SU-DHL-6 (cell line): Measurements from ENCODE around the gene OR10A2.

Source experiments
- H2AFZ ChIP-seq: fragments of 200-600 bp; sonication (generic); 2 replicates; pipeline ENCODE4 v1.6.1; 2014; ENCODE audit warnings: low read depth, mild to moderate bottlenecking, moderate library complexity, mixed read lengths, antibody characterized with exemption, low read length; ENCODE audit not compliant: severe bottlenecking
- H3F3A ChIP-seq: fragments of 200-600 bp; shearing (Covaris generic); 2 replicates; pipeline ENCODE4 v1.6.0; 2016; ENCODE audit warnings: antibody characterized with exemption, mild to moderate bottlenecking; ENCODE audit not compliant: insufficient read depth
- H3K27ac ChIP-seq: fragments of 200-600 bp; sonication (generic); 2 replicates; pipeline ENCODE4 v1.5.1; 2016; ENCODE audit warnings: low read depth, mild to moderate bottlenecking, low read length, moderate library complexity, mixed read lengths
- H3K27me3 ChIP-seq: fragments of 200-600 bp; sonication (generic), shearing (Covaris generic); 2 replicates; pipeline ENCODE4 v1.6.0; 2014; ENCODE audit warnings: mild to moderate bottlenecking, low read length
- H3K36me3 ChIP-seq: fragments of 200-600 bp; sonication (generic); 2 replicates; pipeline ENCODE4 v1.6.1; 2014; ENCODE audit warnings: mild to moderate bottlenecking, low read length, mixed read lengths
- H3K4me2 ChIP-seq: fragments of 300-600, 200-600 bp; shearing (Covaris generic), sonication (generic); 2 replicates; pipeline ENCODE4 v1.6.0; 2014; ENCODE audit warnings: low read length, low read depth, mild to moderate bottlenecking; ENCODE audit not compliant: poor library complexity, severe bottlenecking
- H3K4me3 ChIP-seq: fragments of 200-600 bp; sonication (generic); 2 replicates; pipeline ENCODE4 v1.5.1; 2014; ENCODE audit warnings: antibody characterized with exemption, low read length, mild to moderate bottlenecking, mixed read lengths; ENCODE audit not compliant: insufficient read depth, poor library complexity, severe bottlenecking
- H3K79me2 ChIP-seq: fragments of 200-600 bp; sonication (generic); 2 replicates; pipeline ENCODE4 v1.6.1; 2014; ENCODE audit warnings: mild to moderate bottlenecking, low read length, moderate library complexity; ENCODE audit not compliant: insufficient read depth
- H3K9ac ChIP-seq: fragments of 200-600 bp; sonication (generic); 2 replicates; pipeline ENCODE4 v1.7.0; 2014; ENCODE audit warnings: mild to moderate bottlenecking, low read length
- H3K9me2 ChIP-seq: fragments of 200-600 bp; sonication (generic); replicated peaks from 2 replicates; pipeline ENCODE4 v1.6.1; 2014; ENCODE audit warnings: low read length; ENCODE audit not compliant: insufficient read depth
- H3K9me3 ChIP-seq: fragments of 200-600 bp; sonication (generic); 2 replicates; pipeline ENCODE4 v1.6.1; 2014; ENCODE audit warnings: low read length, mixed read lengths; ENCODE audit not compliant: insufficient read depth
- H4K20me1 ChIP-seq: fragments of 200-600 bp; sonication (generic); 2 replicates; pipeline ENCODE4 v1.6.1; 2014; ENCODE audit warnings: low read depth, mild to moderate bottlenecking, antibody characterized with exemption, low read length, moderate library complexity, mixed read lengths
- EZH2phosphoT487 ChIP-seq: fragments of 200-600 bp; sonication (generic), shearing (Covaris generic); conservative IDR thresholded peaks from 2 replicates; pipeline ENCODE4 v1.6.1; 2018; ENCODE audit warnings: mild to moderate bottlenecking, antibody characterized with exemption, low read length, moderate library complexity, mixed read lengths
- TF ChIP-seq, protein P1 (sequence below): fragments of 200-600 bp; sonication (generic); IDR thresholded peaks from one replicate; pipeline ENCODE4 v1.5.1; 2017; ENCODE audit warnings: antibody characterized with exemption, mild to moderate bottlenecking, low read length, moderate library complexity; ENCODE audit not compliant: insufficient read depth, poor library complexity, severe bottlenecking

Gene OR10A2

GRCh38 chr11:6843670-6844069, 19.2 kb upstream of the OR10A2 start:
- no peaks in the 10 kb centered on the region for H3K36me3 ChIP-seq
- H4K20me1 ChIP-seq: 0 out of 2 replicates have a peak, but pooled peaks cover 4% of the 10 kb centered on the region
- H2AFZ ChIP-seq: no peak overlapping the region
- no peak overlapping the region for H3K4me3 ChIP-seq
- H3K4me2 ChIP-seq: no peak overlapping the region
- H3K27me3 ChIP-seq: no peaks in the 10 kb centered on the region; the same call in 1 of the 2 replicates
- H3K9me3 ChIP-seq: no peaks in the 10 kb centered on the region
- H3K9ac ChIP-seq: no peak overlapping the region
- no peaks in the 10 kb centered on the region for H3K9me2 ChIP-seq
- no peaks in the 10 kb centered on the region for H3F3A ChIP-seq
- H3K79me2 ChIP-seq: no peaks in the 10 kb centered on the region
- H3K27ac ChIP-seq: no peak overlapping the region
- TF ChIP-seq EZH2phosphoT487: no peak
- TF ChIP-seq, protein P1, sequence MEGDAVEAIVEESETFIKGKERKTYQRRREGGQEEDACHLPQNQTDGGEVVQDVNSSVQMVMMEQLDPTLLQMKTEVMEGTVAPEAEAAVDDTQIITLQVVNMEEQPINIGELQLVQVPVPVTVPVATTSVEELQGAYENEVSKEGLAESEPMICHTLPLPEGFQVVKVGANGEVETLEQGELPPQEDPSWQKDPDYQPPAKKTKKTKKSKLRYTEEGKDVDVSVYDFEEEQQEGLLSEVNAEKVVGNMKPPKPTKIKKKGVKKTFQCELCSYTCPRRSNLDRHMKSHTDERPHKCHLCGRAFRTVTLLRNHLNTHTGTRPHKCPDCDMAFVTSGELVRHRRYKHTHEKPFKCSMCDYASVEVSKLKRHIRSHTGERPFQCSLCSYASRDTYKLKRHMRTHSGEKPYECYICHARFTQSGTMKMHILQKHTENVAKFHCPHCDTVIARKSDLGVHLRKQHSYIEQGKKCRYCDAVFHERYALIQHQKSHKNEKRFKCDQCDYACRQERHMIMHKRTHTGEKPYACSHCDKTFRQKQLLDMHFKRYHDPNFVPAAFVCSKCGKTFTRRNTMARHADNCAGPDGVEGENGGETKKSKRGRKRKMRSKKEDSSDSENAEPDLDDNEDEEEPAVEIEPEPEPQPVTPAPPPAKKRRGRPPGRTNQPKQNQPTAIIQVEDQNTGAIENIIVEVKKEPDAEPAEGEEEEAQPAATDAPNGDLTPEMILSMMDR: no peak

GRCh38 chr11:6844356-6844755, 18.5 kb upstream of the OR10A2 start:
- H3K79me2 ChIP-seq: no peaks in the 10 kb centered on the region
- no peaks in the 10 kb centered on the region; the same call in 1 of the 2 replicates for H3K27me3 ChIP-seq
- no peaks in the 10 kb centered on the region for H3K36me3 ChIP-seq
- no peak for TF ChIP-seq EZH2phosphoT487
- TF ChIP-seq, protein P1: no peak
- H3K4me3 ChIP-seq: no peak overlapping the region
- no peak overlapping the region for H3K9ac ChIP-seq
- no peaks in the 10 kb centered on the region for H3F3A ChIP-seq
- no peaks in the 10 kb centered on the region for H3K9me2 ChIP-seq
- H4K20me1 ChIP-seq: 0 out of 2 replicates have a peak, but pooled peaks cover 4% of the 10 kb centered on the region
- no peaks in the 10 kb centered on the region for H3K9me3 ChIP-seq
- no peak overlapping the region for H2AFZ ChIP-seq
- H3K4me2 ChIP-seq: no peak overlapping the region
- H3K27ac ChIP-seq: no peak overlapping the region

DNA sequence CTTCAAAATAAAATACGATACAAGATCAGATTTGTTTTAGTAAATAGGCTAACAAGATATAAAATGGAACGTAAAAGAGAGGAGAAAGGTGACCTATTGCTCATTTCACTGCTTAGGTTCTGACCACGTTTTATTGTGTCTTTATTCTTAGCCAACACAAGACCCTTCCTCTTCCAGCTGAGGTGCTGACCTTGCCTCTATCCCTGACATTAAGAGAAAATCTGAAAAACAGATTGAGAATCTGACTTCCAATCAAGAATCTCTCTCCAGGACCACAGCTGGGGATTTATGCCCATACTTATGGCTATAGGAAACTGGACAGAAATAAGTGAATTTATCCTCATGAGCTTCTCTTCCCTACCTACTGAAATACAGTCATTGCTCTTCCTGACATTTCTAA, 17.5 kb upstream of the OR10A2 start, which contains the start of gene OR10A5:
Gene OR10A5 (plus strand): TSS at position 301 of the 400 bp plus-strand sequence. CDS start 0 bp downstream, at position 301.
- H3K4me3 ChIP-seq: no peak within 1 kb of the TSS
- TF ChIP-seq, protein P1: no peak
- no peak for TF ChIP-seq EZH2phosphoT487
- H3K9me3 ChIP-seq: no peaks in the 10 kb centered on the region
- no peak within 1 kb of the TSS for H3K27ac ChIP-seq
- no peaks in the 10 kb centered on the region; the same call in 1 of the 2 replicates for H3K27me3 ChIP-seq
- H3K9me2 ChIP-seq: no peaks in the 10 kb centered on the region
- no peaks in the 10 kb centered on the region for H3F3A ChIP-seq
- no peaks in the 10 kb centered on the region for H3K36me3 ChIP-seq
- H3K4me2 ChIP-seq: no peak within 1 kb of the TSS
- 0 out of 2 replicates have a peak, but pooled peaks cover 4% of the 10 kb centered on the region for H4K20me1 ChIP-seq
- H3K79me2 ChIP-seq: no peaks in the 10 kb centered on the region
- no peak within 1 kb of the TSS for H3K9ac ChIP-seq
- no peak within 1 kb of the TSS for H2AFZ ChIP-seq
